Activated CD8-positive, alpha-beta memory T cell treated with anti-CD3 and anti-CD28 coated beads, Interleukin-2, amount 50 U/mL, for 1 hour (primary cell): ENCODE measurements around the gene GLMP.
"Not testable (repeated sequence)": the region's sequence is repeated elsewhere in the genome, so short reads cannot be mapped to it uniquely, and the experiment has no call there.

Experiments
- DNase-seq: peaks from one replicate; pipeline ENCODE4 v3.0.0-alpha.2; 2020; ENCODE audit errors: extremely low read depth

Gene GLMP

GRCh38 chr1:156295391-156295947 is at the start of gene GLMP:
Gene GLMP, minus strand, starts transcription at chr1:156295679. Its CDS starts 34 bp downstream, at chr1:156295645.
- no peak for DNase-seq

GRCh38 chr1:156344409-156344808 is 48.9 kb upstream of the GLMP start:
- no peak for DNase-seq

GRCh38 chr1:156342166-156342955 is 46.9 kb upstream of the GLMP start:
- no peak for DNase-seq

- peak; percentile 98 for DNase-seq
Observed at GRCh38 chr1:156338180-156338976, 42.9 kb upstream of the GLMP start, which contains the start of the genes CCT3 and TSACC. Gene CCT3, minus strand, starts transcription at chr1:156338292. Its CDS starts 108 bp downstream, at chr1:156338184. Gene TSACC, plus strand, starts transcription at chr1:156338526. Its CDS starts 1,232 bp downstream, at chr1:156339758.

GRCh38 chr1:156337888-156338179 is 42.4 kb upstream of the GLMP start:
- no peak for DNase-seq

GRCh38 chr1:156337052-156337887 is 41.8 kb upstream of the GLMP start:
- DNase-seq = no peak

- no peak for DNase-seq
Observed at GRCh38 chr1:156336242-156336641, 40.8 kb upstream of the GLMP start.

GRCh38 chr1:156323179-156323578 is 27.7 kb upstream of the GLMP start:
- not testable (repeated sequence) for DNase-seq

- DNase-seq = no peak
Observed at GRCh38 chr1:156320560-156320959, 25.1 kb upstream of the GLMP start.

GRCh38 chr1:156319664-156320063 is 24.2 kb upstream of the GLMP start:
- DNase-seq = no peak

GRCh38 chr1:156316909-156317308 is 21.4 kb upstream of the GLMP start:
- no peak for DNase-seq

GRCh38 chr1:156310962-156311361 is 15.5 kb upstream of the GLMP start:
- no peak for DNase-seq

- no peak for DNase-seq
Observed at GRCh38 chr1:156308078-156308477, 12.6 kb upstream of the GLMP start.

- no peak for DNase-seq
Observed at GRCh38 chr1:156305215-156305614, 9.7 kb upstream of the GLMP start.

GRCh38 chr1:156303241-156303640 is 7.8 kb upstream of the GLMP start:
- no peak for DNase-seq

- DNase-seq = no peak
Observed at GRCh38 chr1:156298852-156299357, 3.4 kb upstream of the GLMP start, which contains the start of gene VHLL. Gene VHLL, minus strand, starts transcription at chr1:156299307. Its CDS starts 118 bp downstream, at chr1:156299189.

- DNase-seq = no peak
Observed at GRCh38 chr1:156293895-156294294, 1.6 kb downstream of the GLMP start.

GRCh38 chr1:156293098-156293434 is 2.4 kb downstream of the GLMP start:
- DNase-seq = no peak

- no peak for DNase-seq
Observed at GRCh38 chr1:156291226-156292061, 4.0 kb downstream of the GLMP start.

- no peak for DNase-seq
Observed at GRCh38 chr1:156289857-156290256, 5.6 kb downstream of the GLMP start.

- DNase-seq = no peak
Observed at GRCh38 chr1:156286061-156286460, 9.4 kb downstream of the GLMP start.
